Measurements from ENCODE around the gene SAC3D1. TPM values are rescaled to one million over a fixed set of nuclear protein-coding genes. Genes with fewer than 3 reads are reported as not detected.

Gene SAC3D1
- total RNA-seq, 1 donor from 2014 or later: 12.6 TPM

GRCh38 chr11:65060913-65061408 lies 20.0 kb downstream of the SAC3D1 start:
- ATAC-seq (peak in 1 of 2 donors; percentile 44), DNase-seq (no peak)
- H3K27ac ChIP-seq: no peak overlapping the region
- H3K27me3 ChIP-seq (ENCODE audit: low read depth): no peaks in the 10 kb centered on the region
- H3K36me3 ChIP-seq: no peaks in the 10 kb centered on the region
- H3K4me1 ChIP-seq: no peaks in the 10 kb centered on the region
- no peaks in the 10 kb centered on the region for H3K9me3 ChIP-seq
- peak; percentile 30 for TF ChIP-seq CTCF (IDR thresholded peaks at IDR 0.05)
- intact Hi-C loops (cut with DNase I): no loop called here
- H3K4me3 ChIP-seq: no peak overlapping the region

GRCh38 chr11:65063532-65063931 lies 22.5 kb downstream of the SAC3D1 start:
- DNase-seq (no peak), ATAC-seq (no peak)
- Histone ChIP-seq H3K27ac (no peak overlapping the region), H3K27me3 (ENCODE audit: low read depth) (no peaks in the 10 kb centered on the region), H3K4me1 (no peaks in the 10 kb centered on the region), H3K4me3 (no peak overlapping the region), H3K9me3 (no peaks in the 10 kb centered on the region), H3K36me3 (no peaks in the 10 kb centered on the region)
- intact Hi-C loops (cut with DNase I): no loop called here
- TF ChIP-seq CTCF (IDR thresholded peaks at IDR 0.05): no peak

DNA sequence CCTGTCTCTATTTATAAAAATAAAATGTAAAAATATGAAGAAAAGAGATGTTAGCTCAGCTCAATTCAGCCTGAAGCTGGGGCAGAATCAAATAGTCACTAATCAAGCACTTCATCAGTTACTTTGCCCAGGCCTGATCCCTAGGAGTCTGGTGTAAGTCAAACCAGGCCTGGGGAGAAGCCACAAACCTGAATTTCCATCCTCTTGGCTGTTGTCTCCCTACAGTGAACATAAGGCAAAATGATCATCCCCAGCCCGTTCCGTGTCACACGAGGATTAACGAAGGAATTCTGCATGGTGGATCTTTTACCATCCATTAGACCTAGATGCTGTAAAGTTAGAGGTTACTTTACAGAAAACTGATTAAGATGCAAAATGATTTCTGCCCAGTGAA lies 23.8 kb downstream of the SAC3D1 start:
- DNase-seq: no peak
- ATAC-seq: no peak
- Histone ChIP-seq H3K36me3 (no peaks in the 10 kb centered on the region), H3K4me1 (no peaks in the 10 kb centered on the region), H3K27me3 (ENCODE audit: low read depth) (no peaks in the 10 kb centered on the region), H3K4me3 (no peak overlapping the region), H3K9me3 (no peaks in the 10 kb centered on the region), H3K27ac (no peak overlapping the region)
- TF ChIP-seq CTCF (IDR thresholded peaks at IDR 0.05): no peak
- intact Hi-C loops (cut with DNase I): no loop called here

DNA sequence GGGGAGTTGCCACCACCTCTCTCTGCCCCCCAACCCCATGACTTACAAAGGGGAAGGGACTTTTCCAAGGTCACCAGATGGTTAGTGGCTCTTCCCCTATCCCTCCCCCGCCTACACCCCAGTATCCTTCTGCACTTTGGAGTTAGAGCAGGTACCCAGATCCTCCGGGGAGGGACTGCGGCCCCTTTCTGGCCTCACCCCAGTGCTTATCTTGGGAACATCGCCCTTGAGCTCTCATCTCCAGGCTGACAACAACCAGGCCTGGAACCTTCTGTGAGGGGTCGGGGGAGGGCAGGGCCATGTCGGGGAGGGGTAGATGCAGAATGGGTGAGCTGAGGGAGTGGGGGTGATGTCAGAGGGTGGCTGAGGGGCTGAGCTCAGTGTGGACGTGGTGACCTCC lies 24.8 kb downstream of the SAC3D1 start:
- Histone ChIP-seq H3K36me3 (no peaks in the 10 kb centered on the region), H3K27ac (no peak overlapping the region), H3K27me3 (ENCODE audit: low read depth) (no peaks in the 10 kb centered on the region), H3K9me3 (no peaks in the 10 kb centered on the region), H3K4me1 (no peaks in the 10 kb centered on the region), H3K4me3 (no peak overlapping the region)
- intact Hi-C loops (cut with DNase I): no loop called here
- no peak for TF ChIP-seq CTCF (IDR thresholded peaks at IDR 0.05)
- ATAC-seq (no peak), DNase-seq (no peak)

GRCh38 chr11:65066315-65066714 lies 25.3 kb downstream of the SAC3D1 start:
- no peaks in the 10 kb centered on the region for H3K36me3 ChIP-seq
- H3K4me1 ChIP-seq: no peaks in the 10 kb centered on the region
- no peak for TF ChIP-seq CTCF (IDR thresholded peaks at IDR 0.05)
- H3K27ac ChIP-seq: no peak overlapping the region
- H3K4me3 ChIP-seq: no peak overlapping the region
- no peak for ATAC-seq
- intact Hi-C loops (cut with DNase I): no loop called here
- no peaks in the 10 kb centered on the region for H3K27me3 ChIP-seq (ENCODE audit: low read depth)
- H3K9me3 ChIP-seq: no peaks in the 10 kb centered on the region
- no peak for DNase-seq

DNA sequence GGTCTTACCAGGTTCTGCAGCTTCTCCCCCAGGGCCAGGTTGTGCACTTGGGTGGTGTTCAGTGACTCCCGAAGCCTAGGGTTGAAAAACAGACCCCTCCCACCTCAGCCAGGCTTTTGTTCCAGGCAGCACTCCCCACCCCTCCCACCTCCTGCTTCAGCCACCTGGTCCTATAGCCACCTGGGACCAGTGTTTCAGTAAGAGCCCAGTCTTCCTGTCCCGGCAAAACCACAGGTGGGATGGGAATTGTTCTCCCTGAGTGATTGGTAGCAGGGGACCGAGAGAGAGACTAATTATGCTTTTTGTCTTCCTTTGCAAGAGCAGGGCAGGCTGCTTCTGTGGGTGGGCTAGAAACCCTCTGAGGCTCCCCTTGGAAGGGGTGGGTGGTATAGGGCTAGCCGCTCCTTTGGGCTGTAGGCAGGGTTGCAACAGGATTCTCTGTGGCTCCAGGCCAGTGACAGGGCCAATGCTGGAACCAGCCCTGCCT lies 25.8 kb downstream of the SAC3D1 start:
- intact Hi-C loops (cut with DNase I): no loop called here
- Histone ChIP-seq H3K4me3 (no peak overlapping the region), H3K36me3 (no peaks in the 10 kb centered on the region), H3K9me3 (no peaks in the 10 kb centered on the region), H3K27me3 (ENCODE audit: low read depth) (no peaks in the 10 kb centered on the region), H3K4me1 (no peaks in the 10 kb centered on the region), H3K27ac (no peak overlapping the region)
- ATAC-seq (no peak), DNase-seq (no peak)
- no peak for TF ChIP-seq CTCF (IDR thresholded peaks at IDR 0.05)
